HG02588 (cell line): Measurements from ENCODE around the gene XAGE2.
"Not testable (repeated sequence)": the region's sequence is repeated elsewhere in the genome, so short reads cannot be mapped to it uniquely, and the experiment has no call there.

Source experiments
- ATAC-seq: cut with Tn5 transposase; IDR thresholded peaks from one replicate; pipeline ENCODE4 v1.9.1; 2021; ENCODE audit warnings: mild to moderate bottlenecking, moderate library complexity; ENCODE audit not compliant: unreplicated experiment

The XAGE2 gene, protein sequence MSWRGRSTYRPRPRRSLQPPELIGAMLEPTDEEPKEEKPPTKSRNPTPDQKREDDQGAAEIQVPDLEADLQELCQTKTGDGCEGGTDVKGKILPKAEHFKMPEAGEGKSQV

DNA sequence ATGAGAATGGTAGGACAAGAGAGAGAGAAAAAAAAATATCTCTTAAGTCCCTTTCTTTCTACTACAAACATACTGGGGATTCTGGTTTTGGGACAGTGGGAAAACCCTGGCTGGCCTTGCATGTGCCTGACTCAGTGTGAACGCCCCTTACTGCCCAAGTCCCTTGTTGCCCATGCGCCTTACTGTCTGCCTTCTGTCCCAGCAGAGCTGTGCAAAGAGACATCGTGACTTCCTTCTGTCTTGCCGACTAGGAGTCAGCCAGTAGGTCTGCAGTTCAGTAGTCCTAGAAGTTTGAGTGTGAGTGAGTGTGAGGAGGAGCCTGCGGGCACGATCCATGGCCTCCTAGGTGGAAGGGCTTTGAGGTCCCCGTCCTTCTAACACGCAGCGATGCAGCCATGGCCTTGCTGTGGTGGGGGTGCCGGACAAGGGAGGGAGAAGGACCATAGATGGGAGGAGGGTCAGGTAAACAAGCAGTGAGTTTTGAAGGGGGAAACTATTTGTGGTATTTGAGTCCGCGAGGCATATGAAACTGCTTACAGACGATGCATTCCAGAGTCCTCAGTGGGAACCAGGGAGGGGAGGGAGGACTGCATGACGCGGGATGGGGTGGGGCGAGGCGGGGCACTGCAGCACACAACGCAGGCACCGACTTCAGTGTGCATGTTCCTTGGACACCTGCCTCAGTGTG, at the start of gene XAGE2:
XAGE2 (plus strand) TSS at position 654 of the 688 bp plus-strand sequence. CDS start 994 bp downstream, outside the sequence.
- ATAC-seq = no peak

DNA sequence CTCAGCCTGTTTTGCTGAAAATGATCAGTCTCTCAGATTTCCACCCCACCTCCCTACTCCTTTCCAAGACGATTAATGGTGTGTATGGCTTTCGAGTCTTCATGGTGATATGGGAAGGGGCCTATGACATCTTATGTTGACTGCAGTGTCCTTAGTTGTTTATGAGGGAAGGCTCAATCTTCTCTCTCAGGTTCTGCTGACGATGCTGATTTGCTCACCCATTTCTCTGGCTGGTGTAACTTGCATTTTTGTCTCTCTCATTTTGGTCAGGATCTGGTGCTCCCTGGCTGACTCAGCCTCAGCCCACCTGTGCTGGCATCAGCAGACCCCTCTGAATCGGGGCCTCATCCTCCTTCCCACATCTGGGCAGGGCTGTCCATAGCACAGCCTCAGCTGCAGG, 31.4 kb upstream of the XAGE2 start:
- no peak for ATAC-seq

DNA sequence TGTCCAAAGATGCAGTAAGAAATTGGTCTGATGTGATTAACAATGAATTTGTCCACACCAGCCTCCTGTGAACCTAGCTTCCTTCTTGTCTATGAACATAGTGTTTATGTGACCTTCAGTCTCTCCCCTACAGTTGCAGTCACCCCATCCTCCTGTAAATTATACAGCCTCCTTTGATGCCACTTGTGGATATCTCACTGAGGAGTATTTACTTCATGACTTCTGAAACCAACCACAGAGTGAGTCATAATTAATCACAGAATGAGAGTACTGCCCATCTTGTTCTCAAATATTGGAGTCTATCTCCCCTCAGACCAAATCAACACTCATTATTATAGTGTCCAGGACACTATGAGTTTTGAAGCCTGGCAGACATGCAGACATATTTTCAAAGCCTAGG, 27.3 kb upstream of the XAGE2 start:
- ATAC-seq = no peak

DNA sequence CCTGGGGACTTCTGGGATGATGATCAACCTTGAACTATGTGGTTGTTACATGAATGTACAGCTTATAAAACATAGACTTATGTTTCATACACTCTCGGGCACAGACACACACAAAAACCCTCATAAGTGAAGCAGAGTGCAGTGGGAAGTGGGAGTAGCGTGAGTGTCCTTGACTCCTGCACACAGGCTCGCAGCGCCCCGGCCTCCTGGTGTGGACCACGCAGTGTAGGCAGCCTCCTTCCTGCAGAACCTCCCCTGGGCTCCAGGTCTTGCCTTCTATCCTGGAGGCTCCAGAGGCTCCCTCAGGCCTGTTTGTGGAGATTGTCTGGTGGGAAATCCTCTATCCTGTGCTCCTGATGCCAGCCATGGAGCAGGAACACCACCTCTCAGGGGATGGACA, 25.7 kb upstream of the XAGE2 start:
- not testable (repeated sequence) for ATAC-seq

DNA sequence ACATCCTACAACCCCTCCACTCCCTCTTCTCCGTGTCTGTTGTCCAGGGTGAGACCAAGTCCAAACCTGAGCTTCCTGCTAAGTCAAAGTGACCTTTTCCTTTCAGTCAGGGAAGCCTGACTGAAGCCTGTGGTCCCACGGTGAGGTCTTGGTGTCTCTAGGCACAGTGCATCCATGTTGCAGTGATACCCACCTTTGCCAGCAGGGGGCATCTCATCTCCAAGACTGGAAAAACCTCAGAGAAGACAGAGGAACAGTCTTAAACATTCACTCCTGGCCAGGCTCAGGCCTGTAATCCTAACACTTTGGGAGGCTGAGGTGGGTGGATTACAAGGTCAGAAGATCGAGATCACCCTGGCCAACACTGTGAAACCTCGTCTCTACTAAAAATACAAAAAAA, 23.4 kb upstream of the XAGE2 start:
- not testable (repeated sequence) for ATAC-seq

DNA sequence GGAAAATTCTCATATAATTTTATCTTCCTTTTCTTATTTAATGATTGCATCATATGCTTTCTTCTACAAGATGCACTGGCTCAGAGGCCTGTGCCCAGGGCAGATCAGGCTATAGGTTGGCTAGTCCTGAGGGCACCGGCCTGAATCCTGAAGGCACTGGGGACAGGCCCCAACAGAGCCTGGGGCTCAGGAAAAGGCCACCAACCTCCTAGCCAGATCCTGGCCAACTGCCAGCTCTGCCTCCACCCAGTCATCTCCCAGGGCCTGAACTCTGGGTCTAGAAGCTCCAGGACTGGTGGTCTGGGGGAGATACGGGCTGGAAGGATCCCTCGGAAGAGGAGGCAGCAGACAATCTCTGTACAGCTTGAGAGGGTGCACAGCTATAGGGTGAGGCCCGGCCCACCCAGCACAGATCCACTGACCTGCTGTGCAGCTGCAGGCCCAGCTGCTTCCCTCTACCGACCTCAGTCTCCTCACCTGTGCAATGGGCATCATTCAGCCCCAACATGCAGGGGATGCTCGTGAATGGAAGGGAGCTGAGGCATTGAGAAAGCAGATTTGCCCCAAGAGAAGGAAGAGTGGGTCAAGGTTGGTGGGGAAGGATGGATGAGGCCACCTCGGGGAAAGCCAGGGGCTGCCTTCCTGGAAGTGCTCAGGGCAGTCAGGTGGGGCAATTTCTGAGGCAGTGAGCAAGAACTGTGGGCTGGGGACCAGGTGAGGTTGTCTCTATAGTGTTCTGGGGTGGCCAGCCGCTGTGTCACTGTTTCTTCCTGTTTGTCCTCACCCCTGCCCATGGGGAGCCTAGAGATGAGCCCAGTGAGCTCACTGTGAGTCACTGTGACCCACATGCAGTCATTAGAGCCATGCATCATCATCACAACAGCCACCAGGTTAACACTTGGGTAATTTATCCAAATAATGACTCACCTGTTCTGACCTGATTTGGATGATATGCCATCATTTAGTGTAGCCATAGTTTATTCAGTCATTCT, 22.4 kb upstream of the XAGE2 start:
- ATAC-seq = no peak

DNA sequence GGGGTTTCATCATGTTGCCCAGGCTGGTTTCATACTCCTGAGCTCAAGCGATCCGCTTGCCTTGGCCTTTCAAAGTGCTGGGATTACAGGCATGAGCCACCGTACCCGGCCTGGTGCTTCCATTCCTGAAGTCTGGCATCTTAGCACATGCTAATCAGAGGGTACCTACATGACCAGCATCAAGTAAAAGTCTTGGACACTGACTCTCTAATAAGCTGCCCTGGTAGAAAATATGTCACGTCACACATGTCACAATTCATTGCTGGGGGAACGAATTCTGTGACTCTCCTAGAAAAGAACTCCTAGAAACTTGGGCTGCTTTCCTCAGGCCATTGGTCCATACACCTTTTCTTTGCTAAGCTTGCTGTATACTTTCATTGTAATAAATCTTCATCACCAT, 19.1 kb upstream of the XAGE2 start:
- ATAC-seq = no peak

DNA sequence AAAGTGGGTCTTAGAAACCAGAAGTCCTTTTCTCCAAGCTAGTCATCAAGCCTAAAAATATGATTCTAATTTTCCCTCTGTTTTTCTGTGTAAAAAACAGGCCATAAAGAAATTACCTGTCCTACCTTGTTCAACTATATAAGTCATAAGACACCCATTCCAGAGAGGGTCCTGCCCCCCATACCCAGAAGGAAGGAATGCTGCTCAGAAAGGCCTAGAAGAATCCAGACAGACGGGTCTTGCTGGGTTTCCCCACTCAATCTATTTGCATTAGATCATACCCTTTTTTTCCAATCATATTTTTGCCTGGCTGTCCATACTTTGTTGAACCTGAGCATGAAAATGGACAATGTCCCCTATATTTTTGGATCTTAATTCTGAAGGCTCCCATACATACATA, 16.3 kb upstream of the XAGE2 start:
- no peak for ATAC-seq

DNA sequence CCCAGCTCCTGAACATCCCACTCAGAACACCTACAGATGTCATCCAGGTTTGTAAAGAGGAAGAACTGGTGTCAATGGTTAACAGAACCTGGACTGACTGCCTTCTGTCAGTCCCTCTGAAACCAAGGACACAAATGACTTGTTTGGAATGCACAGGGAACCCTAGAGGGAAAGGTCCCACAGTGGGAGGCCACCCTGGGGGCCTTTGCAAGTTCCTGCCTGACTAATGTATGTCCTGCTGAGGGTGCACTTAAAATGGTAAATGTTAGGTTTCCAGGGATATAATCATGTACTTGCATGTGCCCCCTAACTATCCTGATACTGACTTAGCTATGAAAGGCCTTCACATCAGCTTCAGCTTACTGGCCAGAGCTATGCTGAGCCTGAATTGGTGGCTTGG, 15.0 kb upstream of the XAGE2 start:
- no peak for ATAC-seq

DNA sequence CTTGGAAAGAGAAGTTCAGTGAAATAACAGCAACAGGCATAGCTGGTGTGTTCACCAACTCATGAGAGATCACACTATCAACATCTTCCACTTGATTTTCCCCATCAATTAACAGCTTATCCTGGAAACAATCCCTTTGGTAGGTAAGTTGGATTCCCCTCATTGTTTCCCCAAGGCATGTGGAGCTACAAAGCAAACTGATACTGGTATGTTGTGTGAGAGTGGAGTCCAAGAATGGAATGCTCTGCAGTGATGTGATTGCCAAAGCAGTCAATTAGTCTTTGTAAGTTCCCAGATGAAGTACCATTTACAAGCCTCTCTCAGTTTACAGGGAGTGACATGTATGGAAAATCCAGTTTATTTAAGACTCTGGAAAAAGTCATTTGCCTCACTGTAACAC, 13.7 kb upstream of the XAGE2 start:
- ATAC-seq = no peak

DNA sequence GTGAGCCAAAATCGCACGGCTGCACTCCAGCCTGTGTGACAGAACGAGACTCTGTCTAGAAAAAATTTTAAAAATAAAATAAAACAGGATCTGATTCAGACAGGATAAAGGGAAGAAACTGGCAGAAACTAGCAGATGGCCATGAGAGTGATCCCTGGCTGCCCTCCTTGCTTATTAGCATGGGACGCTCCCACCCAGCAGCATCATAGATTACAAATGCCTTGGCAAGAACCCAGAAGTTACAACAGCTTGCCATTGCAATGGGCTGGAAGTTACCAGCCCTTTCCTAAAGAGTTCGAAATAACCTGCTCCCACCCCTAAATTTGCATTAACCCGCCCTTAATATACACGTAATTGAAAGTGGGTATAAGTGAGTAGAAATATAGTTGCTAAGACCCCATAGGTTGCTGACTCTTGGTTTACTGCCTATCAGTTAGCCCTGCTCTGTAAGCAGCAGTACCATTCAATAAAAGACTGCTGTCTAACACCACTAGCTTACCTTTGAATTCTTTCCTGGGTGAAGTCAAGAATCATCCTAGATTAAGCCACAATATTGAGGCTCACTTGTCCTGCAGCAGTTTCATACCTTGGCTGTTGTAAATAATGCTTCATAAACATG, 9.1 kb upstream of the XAGE2 start:
- no peak for ATAC-seq

DNA sequence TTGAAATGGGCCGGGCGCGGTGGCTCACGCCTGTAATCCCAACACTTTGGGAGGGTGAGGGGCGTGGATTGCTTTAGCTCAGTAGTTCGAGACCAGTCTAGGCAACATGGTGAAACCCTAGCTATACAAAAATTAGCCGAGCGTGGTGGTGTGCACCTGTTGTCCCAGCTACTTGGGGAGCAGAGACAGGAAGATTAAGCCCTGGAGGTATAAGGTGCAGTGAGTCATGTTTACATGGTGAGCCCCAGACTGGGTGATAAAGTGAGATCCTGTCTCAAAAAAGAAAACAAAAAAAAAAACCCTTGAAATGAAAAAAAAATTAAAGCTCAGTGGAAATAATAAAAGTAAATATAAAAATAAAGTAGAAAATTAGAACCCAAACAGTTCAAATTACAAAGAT, 6.9 kb upstream of the XAGE2 start:
- ATAC-seq = no peak

DNA sequence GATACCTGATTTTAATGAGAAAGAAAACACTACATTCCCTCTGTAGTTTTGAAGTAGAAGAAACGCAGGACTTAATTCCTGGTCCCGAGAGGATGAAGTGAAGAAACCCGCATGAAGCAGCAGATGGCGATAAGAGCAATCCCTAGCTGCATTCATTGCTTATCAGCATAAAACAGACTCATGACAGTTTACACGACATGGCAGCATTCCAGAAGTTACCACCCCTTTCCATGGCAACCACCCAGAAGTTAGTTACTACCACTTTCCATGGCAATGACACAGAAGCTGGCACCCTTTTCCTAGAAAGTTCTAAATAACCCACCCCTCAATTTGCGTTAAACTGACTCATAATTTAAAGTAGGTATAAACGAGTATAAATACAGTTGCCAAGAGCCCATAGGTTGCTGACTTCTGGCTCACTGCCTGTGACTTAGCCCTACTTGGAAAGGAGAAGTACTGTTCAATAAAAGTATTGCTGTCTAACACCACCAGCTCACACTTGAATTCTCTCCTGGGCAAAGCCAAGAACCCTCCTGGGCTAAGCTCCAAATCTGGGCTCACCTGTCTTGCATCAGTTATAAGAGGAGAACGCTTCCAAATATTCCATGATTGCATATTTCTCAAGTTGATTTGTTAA, 5.5 kb upstream of the XAGE2 start:
- ATAC-seq = no peak

DNA sequence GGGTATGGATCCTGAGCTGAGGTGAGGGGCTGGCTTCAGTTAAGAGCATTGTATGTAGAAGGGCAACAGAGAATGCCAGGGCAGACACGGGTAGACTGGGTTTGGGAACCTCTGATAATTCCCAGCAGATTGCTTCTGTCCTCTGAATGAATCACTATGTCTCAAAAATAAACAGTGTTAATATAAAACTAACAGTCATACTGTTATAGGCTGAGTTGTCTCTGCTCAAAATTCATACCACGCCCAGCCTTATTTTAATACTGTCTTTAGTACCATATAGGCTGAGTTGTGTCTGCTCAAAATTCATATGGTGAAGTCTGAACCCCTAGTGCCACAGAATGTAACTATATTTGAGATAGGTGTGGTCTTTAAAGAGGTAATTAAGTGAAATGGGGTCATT, 10.0 kb downstream of the XAGE2 start:
- ATAC-seq = no peak

DNA sequence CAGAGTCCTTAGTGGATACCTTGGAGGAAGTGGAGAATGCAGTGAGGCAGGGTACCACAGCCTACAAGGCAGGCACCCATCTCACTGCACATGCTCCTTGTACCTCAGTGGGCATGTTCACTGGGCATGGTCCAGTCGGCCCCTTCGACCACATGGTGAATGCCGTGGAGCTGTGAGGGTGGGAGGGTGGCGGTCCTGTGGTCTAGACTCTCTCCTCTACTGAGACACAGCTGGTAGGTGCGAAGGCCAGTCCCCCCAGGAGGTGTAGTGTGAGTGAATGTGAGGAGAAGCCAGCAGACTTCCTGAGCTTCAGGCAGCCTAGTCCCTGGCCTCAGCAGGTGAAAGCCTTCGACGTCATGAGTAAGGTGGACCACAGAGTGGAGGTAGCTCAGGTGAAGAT, 12.2 kb downstream of the XAGE2 start:
- no peak for ATAC-seq

DNA sequence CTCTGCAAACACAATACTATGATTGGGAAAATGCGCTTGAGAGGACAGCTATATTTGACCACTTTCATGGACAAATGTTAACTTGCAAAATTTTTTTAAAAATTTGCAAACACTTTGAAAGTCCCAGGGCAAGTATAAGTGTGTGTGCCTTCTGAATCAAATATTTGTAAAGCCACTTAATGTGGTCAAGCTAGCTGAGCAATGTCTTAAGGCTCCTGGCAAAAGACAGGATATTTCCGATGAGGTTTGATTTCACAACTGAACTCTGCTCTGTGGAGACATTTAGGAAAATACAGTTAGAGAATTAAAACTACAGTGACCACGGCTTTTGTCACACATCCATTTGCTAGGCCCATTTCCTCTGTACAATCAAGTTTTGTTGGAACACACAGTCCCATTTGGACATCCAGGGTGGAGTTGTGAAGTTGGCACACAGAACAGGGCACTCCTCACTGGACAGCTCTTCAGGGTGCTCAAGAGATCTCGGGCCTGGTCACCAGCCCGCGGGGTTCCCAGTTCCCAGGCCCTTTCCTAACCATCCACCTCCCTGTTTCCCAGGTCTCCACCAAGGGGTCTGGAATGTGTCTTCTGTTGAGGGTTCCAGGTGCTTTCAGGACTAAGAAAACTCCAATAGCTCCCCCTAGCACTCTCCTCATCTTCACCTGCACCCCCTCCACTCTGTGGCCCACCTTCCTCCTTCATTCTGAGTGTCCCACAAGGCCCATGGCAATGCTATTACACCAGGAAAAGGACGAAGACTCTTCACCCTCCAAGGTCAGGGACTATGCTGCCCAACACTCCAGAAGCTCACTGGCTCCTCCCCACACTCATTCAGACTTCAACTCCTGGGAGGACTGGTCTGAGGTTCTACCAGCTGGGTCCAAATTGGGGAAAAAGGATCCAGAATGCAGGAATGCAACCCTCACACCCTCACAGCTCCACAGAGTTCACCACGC, 41.9 kb downstream of the XAGE2 start:
- no peak for ATAC-seq

DNA sequence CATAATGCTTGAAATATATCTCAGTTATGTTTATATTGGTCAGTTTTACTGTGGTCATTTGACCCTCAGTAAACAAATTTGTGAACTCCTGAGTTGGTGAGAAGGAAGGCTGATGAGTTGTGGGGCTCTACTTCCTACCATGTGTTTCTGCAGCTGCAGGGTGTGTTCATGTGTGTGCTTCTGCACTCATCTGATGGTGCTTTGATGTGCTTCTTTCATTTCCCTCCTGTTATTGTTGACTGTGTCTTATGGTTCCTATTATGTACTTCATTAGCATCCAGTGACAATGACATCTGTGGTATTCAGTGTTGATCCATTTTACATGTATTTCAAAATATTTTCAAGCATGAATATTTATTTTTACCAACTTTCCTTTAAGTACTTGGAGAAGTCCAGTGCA, 46.5 kb downstream of the XAGE2 start:
- ATAC-seq = no peak

DNA sequence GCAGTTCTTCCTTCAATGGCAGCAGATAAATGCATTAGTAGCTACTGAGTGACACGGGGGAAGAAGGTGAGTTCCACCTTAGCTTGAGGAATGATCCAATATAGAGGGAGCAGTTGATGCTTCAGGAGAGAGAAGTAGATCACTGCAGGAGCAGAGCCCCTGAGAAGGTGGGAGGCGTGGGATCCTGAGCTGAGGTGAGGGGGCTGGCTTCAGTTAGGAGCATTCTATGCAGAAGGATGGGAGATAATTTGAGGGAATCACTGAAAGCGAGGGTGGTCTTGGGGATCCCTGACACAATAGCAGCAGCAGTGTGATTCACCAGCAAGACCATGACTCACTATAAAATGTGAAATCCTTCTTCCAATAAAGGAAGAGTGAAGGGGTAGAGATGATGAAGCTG, 48.0 kb downstream of the XAGE2 start:
- no peak for ATAC-seq

DNA sequence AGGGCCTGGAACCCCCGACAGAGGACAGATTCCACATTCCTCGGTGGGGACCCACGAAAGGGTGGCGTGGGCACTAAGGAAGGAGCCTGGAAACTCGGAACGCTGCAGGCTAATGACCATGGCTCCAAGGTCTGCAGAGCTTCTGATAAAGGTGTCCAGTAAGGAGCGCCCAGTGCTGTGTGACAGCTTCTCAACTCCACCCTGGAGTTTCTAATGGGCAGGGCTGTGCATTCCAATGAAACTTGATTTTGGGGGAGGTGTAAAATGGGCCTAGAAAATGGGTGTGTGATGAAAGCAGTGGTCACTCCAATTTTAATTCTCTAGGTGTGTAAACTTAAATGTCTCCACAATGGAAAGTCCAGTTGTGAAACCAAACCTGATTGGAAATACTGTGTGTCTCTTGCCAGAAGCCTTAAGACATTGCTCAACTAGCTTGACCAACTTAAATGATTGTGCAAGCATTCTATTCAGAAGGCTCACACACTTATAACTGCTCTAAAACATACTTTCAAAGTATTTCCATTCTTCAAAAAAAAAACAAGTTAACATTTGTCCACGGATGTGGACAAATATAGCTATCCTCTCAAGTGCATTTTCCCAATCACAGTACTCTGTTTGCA, 52.1 kb downstream of the XAGE2 start:
- ATAC-seq = no peak
